Measurements from ENCODE around the gene SEPSECS.

- TF ChIP-seq POLR2A (IDR thresholded peaks at IDR 0.05): no peak
- no peak for TF ChIP-seq CTCF (IDR thresholded peaks at IDR 0.05)
Observed at GRCh38 chr4:25133132-25133531, 27.1 kb downstream of the SEPSECS start.
